ENCODE results near the gene ZNF326. TPM values are rescaled to one million over a fixed set of nuclear protein-coding genes. Genes with fewer than 3 reads are reported as not detected.

Gene ZNF326
- total RNA-seq, 1 experiment from 2014 or later: 33.4 TPM

GRCh38 chr1:89990976-89991831 is 3.7 kb upstream of the ZNF326 start:
- CTCF ChIA-PET: no interaction called here
- no peak overlapping the region for H3K27ac Mint-ChIP-seq (ENCODE audit: unreplicated experiment)

GRCh38 chr1:89993541-89993940 is 1.4 kb upstream of the ZNF326 start:
- Mint-ChIP-seq H3K27me3 (ENCODE audit: unreplicated experiment) (no peaks in the 10 kb centered on the region), H3K4me3 (ENCODE audit: low read depth, unreplicated experiment) (no peak overlapping the region), H3K36me3 (ENCODE audit: insufficient read depth, unreplicated experiment) (peaks cover 35% of the 10 kb centered on the region), H3K9me3 (ENCODE audit: low read depth, unreplicated experiment) (no peaks in the 10 kb centered on the region), H3K27ac (ENCODE audit: unreplicated experiment) (no peak overlapping the region), H3K4me1 (ENCODE audit: low read depth, unreplicated experiment) (peaks cover 25% of the 10 kb centered on the region)
- intact Hi-C loops (cut with micrococcal nuclease; ENCODE audit: unreplicated experiment): no loop called here
- CTCF ChIA-PET: no interaction called here
- no TSS peak for BruUV-seq (replicated peaks)
- TF ChIP-seq CTCF (IDR thresholded peaks at IDR 0.05; ENCODE audit: unreplicated experiment): no peak
- no peak for DNase-seq

More at GRCh38 chr1:89990976-89991831, 3.7 kb upstream of the ZNF326 start:
- DNase-seq: no peak
- Mint-ChIP-seq H3K4me3 (ENCODE audit: low read depth, unreplicated experiment) (no peak overlapping the region), H3K36me3 (ENCODE audit: insufficient read depth, unreplicated experiment) (peaks cover 16% of the 10 kb centered on the region), H3K4me1 (ENCODE audit: low read depth, unreplicated experiment) (peaks cover 17% of the 10 kb centered on the region), H3K27me3 (ENCODE audit: unreplicated experiment) (no peaks in the 10 kb centered on the region), H3K9me3 (ENCODE audit: low read depth, unreplicated experiment) (no peaks in the 10 kb centered on the region)
- no TSS peak for BruUV-seq (replicated peaks)
- no peak for TF ChIP-seq CTCF (IDR thresholded peaks at IDR 0.05; ENCODE audit: unreplicated experiment)
- intact Hi-C loops (cut with micrococcal nuclease; ENCODE audit: unreplicated experiment): no loop called here

- Mint-ChIP-seq H3K27ac (ENCODE audit: unreplicated experiment) (peak overlapping the region; percentile 96), H3K9me3 (ENCODE audit: low read depth, unreplicated experiment) (no peaks in the 10 kb centered on the region), H3K27me3 (ENCODE audit: unreplicated experiment) (no peaks in the 10 kb centered on the region), H3K36me3 (ENCODE audit: insufficient read depth, unreplicated experiment) (peaks cover 39% of the 10 kb centered on the region), H3K4me3 (ENCODE audit: low read depth, unreplicated experiment) (peak overlapping the region; percentile 92), H3K4me1 (ENCODE audit: low read depth, unreplicated experiment) (peaks cover 30% of the 10 kb centered on the region)
- BruUV-seq (replicated peaks): TSS peak; percentile 89
- intact Hi-C loops (cut with micrococcal nuclease; ENCODE audit: unreplicated experiment): no loop called here
- TF ChIP-seq CTCF (IDR thresholded peaks at IDR 0.05; ENCODE audit: unreplicated experiment): no peak
- no peak for DNase-seq
- CTCF ChIA-PET: interaction anchor here (0.6 kb wide), 3 partner anchors 9 to 214 kb away, joined by 3 to 8 read pairs (median 4); no protein-coding TSS in a partner anchor
Observed at GRCh38 chr1:89994231-89994804, 592 bp upstream of the ZNF326 start.

GRCh38 chr1:89995598-89996449 is 914 bp downstream of the ZNF326 start:
- DNase-seq: no peak
- peak overlapping the region; percentile 96 for H3K27ac Mint-ChIP-seq (ENCODE audit: unreplicated experiment)
- CTCF ChIA-PET: interaction anchor here (0.5 to 0.6 kb wide), 2 partner anchors 85 to 972 kb away, joined by 3 to 9 read pairs; no protein-coding TSS in a partner anchor
- peaks cover 30% of the 10 kb centered on the region for H3K4me1 Mint-ChIP-seq (ENCODE audit: low read depth, unreplicated experiment)
- H3K27me3 Mint-ChIP-seq (ENCODE audit: unreplicated experiment): no peaks in the 10 kb centered on the region
- no peak for TF ChIP-seq CTCF (IDR thresholded peaks at IDR 0.05; ENCODE audit: unreplicated experiment)
- H3K4me3 Mint-ChIP-seq (ENCODE audit: low read depth, unreplicated experiment): peak overlapping the region; percentile 92
- peaks cover 44% of the 10 kb centered on the region for H3K36me3 Mint-ChIP-seq (ENCODE audit: insufficient read depth, unreplicated experiment)
- no peaks in the 10 kb centered on the region for H3K9me3 Mint-ChIP-seq (ENCODE audit: low read depth, unreplicated experiment)
- BruUV-seq (replicated peaks): TSS peak; percentile 46
- intact Hi-C loops (cut with micrococcal nuclease; ENCODE audit: unreplicated experiment): no loop called here

Data from Calu3 (cell line).